Measurements from ENCODE around the gene TRIM71. TPM values are rescaled to one million over a fixed set of nuclear protein-coding genes. Genes with fewer than 3 reads are reported as not detected.

Gene TRIM71
- polyA plus RNA-seq, 1 donor (not counting 4 experiments of a cell fraction or from before 2014, with no cell fraction given) = not detected

GRCh38 chr3:32880225-32880624 lies 62.4 kb downstream of the TRIM71 start:
- Histone ChIP-seq H3K79me2 (ENCODE audit: control insufficient read depth, insufficient read depth, low read length) (no peaks in the 10 kb centered on the region), H3K9me1 (ENCODE audit: control insufficient read depth, extremely low read depth, insufficient read depth, low read length) (no peaks in the 10 kb centered on the region), H4K20me1 (ENCODE audit: control insufficient read depth, extremely low read depth, insufficient read depth, low read length) (no peaks in the 10 kb centered on the region), H3K36me3 (ENCODE audit: control insufficient read depth in 2 of 2, extremely low read depth in 1 of 2, insufficient read depth in 2 of 2, low read length in 2 of 2) (no peaks in the 10 kb centered on the region), H3K4me3 (ENCODE audit: control insufficient read depth in 2 of 3, extremely low read depth in 1 of 3, insufficient read depth in 2 of 3, low read depth in 1 of 3, low read length in 3 of 3) (no peak overlapping the region), H3K4me2 (ENCODE audit: control insufficient read depth, extremely low read depth, insufficient read depth, low read depth, low read length) (no peak overlapping the region), H3K4me1 (ENCODE audit: control insufficient read depth, extremely low read depth, insufficient read depth, low read length) (peaks cover 9% of the 10 kb centered on the region), H3K9ac (ENCODE audit: control insufficient read depth, extremely low read depth, insufficient read depth, low read length) (no peak overlapping the region), H3K27ac (ENCODE audit: control insufficient read depth, insufficient read depth, low read length) (no peak overlapping the region), H3K27me3 (ENCODE audit: control insufficient read depth, extremely low read depth, insufficient read depth, low read length) (no peaks in the 10 kb centered on the region), H2AFZ (ENCODE audit: control insufficient read depth, low read length) (no peak overlapping the region), H3K9me3 (ENCODE audit: control insufficient read depth, low read depth, low read length) (no peaks in the 10 kb centered on the region)
- dilution Hi-C loops (cut with MboI; ENCODE audit: extremely low pct_ligation_motif_present, low sequenced_read_pairs) = no loop called here
- no peak for TF ChIP-seq EZH2 (IDR thresholded peaks at IDR 0.05; ENCODE audit: low read length)
- TF ChIP-seq, protein P1, sequence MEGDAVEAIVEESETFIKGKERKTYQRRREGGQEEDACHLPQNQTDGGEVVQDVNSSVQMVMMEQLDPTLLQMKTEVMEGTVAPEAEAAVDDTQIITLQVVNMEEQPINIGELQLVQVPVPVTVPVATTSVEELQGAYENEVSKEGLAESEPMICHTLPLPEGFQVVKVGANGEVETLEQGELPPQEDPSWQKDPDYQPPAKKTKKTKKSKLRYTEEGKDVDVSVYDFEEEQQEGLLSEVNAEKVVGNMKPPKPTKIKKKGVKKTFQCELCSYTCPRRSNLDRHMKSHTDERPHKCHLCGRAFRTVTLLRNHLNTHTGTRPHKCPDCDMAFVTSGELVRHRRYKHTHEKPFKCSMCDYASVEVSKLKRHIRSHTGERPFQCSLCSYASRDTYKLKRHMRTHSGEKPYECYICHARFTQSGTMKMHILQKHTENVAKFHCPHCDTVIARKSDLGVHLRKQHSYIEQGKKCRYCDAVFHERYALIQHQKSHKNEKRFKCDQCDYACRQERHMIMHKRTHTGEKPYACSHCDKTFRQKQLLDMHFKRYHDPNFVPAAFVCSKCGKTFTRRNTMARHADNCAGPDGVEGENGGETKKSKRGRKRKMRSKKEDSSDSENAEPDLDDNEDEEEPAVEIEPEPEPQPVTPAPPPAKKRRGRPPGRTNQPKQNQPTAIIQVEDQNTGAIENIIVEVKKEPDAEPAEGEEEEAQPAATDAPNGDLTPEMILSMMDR (optimal IDR thresholded peaks at IDR 0.05 in 1 of 3, IDR thresholded peaks at IDR 0.05 in 1 of 3, conservative IDR thresholded peaks at IDR 0.05 in 1 of 3; ENCODE audit: extremely low read depth in 1 of 3, insufficient read depth in 2 of 3, low read length in 3 of 3) = no peak
- FAIRE-seq (no peak), DNase-seq (ENCODE audit: low read depth, low spot score) (no peak)

DNA sequence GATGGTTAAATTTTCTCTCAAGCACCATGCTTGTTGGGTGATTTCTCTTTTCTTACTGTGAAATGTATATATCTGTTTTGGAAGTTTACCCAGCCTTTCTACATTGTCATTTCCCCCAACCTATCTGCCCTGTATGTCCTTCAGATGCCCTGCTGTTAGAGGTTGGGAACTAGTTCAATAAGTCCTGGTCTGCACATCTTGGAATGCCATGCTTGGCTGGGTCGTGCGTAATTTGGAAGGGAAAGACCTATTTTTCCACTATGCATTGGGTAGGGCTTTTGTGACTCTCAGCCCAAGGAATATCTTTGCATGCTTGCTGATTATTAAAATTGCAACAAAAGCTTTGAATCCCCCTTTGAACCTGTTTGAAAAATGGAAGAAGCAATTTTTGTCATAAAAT lies 63.8 kb downstream of the TRIM71 start:
- Histone ChIP-seq H3K36me3 (ENCODE audit: control insufficient read depth in 2 of 2, extremely low read depth in 1 of 2, insufficient read depth in 2 of 2, low read length in 2 of 2) (no peaks in the 10 kb centered on the region), H3K4me3 (ENCODE audit: control insufficient read depth in 2 of 3, extremely low read depth in 1 of 3, insufficient read depth in 2 of 3, low read depth in 1 of 3, low read length in 3 of 3) (no peak overlapping the region), H2AFZ (ENCODE audit: control insufficient read depth, low read length) (no peak overlapping the region), H3K9me1 (ENCODE audit: control insufficient read depth, extremely low read depth, insufficient read depth, low read length) (no peaks in the 10 kb centered on the region), H3K9ac (ENCODE audit: control insufficient read depth, extremely low read depth, insufficient read depth, low read length) (no peak overlapping the region), H3K27ac (ENCODE audit: control insufficient read depth, insufficient read depth, low read length) (no peak overlapping the region), H3K9me3 (ENCODE audit: control insufficient read depth, low read depth, low read length) (no peaks in the 10 kb centered on the region), H3K27me3 (ENCODE audit: control insufficient read depth, extremely low read depth, insufficient read depth, low read length) (no peaks in the 10 kb centered on the region), H3K4me2 (ENCODE audit: control insufficient read depth, extremely low read depth, insufficient read depth, low read depth, low read length) (no peak overlapping the region), H3K79me2 (ENCODE audit: control insufficient read depth, insufficient read depth, low read length) (no peaks in the 10 kb centered on the region), H4K20me1 (ENCODE audit: control insufficient read depth, extremely low read depth, insufficient read depth, low read length) (no peaks in the 10 kb centered on the region), H3K4me1 (ENCODE audit: control insufficient read depth, extremely low read depth, insufficient read depth, low read length) (no peaks in the 10 kb centered on the region)
- FAIRE-seq (no peak), DNase-seq (ENCODE audit: low read depth, low spot score) (no peak)
- dilution Hi-C loops (cut with MboI; ENCODE audit: extremely low pct_ligation_motif_present, low sequenced_read_pairs) = no loop called here
- TF ChIP-seq EZH2 (IDR thresholded peaks at IDR 0.05; ENCODE audit: low read length) = no peak
- TF ChIP-seq, protein P1 (optimal IDR thresholded peaks at IDR 0.05 in 1 of 3, IDR thresholded peaks at IDR 0.05 in 1 of 3, conservative IDR thresholded peaks at IDR 0.05 in 1 of 3; ENCODE audit: extremely low read depth in 1 of 3, insufficient read depth in 2 of 3, low read length in 3 of 3) = no peak

All from keratinocyte (primary cell).